ENCODE data around the gene SEZ6.

The SEZ6 gene

DNA sequence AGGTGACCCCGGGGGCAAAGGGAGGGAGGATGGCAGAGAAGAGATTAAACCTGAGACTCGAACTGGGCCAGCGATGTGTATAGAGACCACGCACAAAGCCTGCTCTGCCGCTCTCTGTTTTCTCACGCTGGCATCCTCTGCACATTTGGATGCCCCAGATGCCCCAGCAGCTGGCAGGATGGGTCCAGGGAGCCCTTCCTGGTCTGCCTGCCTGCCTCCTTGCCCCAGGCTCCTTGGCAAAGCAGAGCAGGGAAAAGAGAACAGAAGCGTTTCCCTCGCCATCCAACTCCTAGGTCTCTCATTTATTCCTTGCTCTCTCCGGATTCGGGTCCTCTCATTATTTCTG is 31.9 kb upstream of the SEZ6 start:
- DNase-seq (ENCODE audit: low read depth), result no peak

DNA sequence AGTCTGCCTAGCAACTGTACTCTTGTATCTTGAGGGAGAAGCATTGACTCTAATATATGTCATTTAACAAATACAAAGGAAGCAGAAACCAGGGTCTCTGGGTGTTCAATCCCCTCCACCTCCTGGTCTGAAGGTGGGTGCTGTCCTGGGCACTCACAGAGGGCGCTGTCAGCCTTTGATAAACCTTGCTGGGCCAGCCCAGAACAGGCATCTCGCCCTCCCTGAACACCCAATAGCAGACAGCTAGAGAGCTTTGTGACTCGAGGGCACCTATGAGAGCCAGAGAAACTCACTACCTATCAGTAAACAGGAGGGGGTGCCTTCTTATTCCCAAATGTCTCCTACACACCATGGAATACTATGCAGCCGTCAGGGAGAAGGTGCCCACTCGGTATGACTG is 30.8 kb upstream of the SEZ6 start:
- no peak for DNase-seq (ENCODE audit: low read depth)

DNA sequence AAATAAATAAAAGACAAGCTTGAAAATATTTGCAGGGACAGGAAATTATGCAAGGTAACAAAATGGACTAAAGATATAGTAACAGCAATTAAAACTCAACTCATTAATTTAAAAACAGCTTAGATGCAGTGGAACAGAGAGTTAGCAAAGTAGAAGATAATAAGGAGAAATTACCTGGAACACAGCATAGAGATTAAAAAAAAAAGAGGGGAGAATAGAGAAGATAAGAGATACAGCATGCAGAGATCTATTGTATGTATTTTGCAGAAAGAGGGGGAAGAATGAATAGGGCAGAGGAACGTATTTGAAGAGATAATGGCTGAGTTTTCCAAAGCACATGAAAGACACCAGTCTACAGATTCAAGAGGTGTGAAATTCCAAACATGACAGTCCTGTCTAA is 28.7 kb upstream of the SEZ6 start:
- no peak for DNase-seq (ENCODE audit: low read depth)

DNA sequence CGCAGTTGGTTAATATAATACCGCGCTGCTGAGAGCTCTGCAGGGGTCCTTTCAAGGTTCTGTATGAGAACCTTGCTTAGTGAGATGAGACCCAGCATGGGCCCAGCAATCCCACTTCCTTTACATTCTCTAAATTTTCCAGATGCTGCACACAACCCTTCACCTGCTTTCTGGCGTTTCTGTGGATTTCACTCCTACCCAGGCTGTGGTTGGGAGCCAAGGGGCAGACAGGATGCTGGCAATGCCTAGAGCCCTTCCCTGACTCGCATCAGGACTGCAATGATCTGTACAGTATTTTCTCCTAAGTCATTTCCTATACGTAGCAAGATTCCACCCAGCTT is 27.0 kb upstream of the SEZ6 start:
- DNase-seq (ENCODE audit: low read depth), result no peak

DNA sequence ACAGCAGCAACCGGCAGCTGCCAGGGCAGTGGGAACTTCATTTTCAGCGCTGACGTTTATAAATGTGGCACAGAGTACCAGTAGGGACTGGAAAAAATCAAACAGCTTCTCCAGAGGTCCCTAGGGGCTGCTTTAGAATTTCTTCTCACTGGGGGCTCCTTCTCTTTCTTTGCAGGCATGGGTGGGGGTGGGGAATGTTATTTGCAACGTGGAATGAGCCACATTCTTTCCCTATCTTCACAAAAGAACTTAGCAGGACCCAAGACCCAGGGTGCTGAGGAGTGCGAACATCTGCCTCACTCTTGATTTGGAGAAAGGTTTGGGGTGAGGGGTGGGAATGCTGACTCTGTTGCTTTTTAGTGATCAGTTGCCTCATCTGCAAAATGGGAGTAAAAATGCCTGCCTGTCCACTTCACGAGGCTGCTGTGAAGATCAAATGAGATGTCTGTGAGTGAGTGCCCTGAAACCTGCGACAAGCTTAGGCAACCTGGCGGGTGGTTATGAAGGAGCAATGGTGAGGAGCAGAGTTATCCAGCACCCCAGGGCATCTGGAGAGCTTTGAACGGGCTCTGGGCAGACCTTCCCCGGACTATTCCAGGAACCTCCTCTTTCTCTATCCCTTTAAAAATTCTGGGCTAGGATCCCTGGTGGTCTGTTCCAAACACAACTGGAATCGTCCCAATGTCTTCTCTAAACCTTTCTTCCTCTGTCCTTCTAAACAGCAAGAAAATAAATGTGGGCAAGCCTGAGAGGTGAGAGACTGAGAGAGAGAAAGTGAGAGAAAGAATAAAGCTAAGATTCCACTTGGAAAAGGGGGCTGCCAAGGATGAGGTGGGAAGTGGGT is 26.4 kb upstream of the SEZ6 start:
- no peak for DNase-seq (ENCODE audit: low read depth)

DNA sequence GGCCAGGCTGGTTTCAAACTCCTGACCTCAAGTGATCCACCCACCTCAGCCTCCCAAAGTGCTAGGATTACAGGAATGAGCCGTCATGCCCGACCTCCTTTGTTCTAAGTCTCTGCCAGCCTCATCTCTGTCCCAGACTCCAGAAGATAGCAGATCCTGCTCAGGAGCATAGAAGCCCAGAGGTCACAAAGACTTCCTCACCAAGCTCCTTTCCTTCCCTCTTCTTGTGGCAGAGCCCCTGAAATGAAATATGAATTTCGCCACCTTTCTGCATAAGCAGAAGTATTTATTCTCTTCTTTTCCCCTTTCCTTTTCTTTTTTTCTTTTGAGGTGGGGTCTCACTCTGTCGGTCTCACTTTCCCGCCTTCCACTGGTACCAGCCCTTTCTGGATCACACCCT is 25.7 kb upstream of the SEZ6 start:
- no peak for DNase-seq (ENCODE audit: low read depth)

DNA sequence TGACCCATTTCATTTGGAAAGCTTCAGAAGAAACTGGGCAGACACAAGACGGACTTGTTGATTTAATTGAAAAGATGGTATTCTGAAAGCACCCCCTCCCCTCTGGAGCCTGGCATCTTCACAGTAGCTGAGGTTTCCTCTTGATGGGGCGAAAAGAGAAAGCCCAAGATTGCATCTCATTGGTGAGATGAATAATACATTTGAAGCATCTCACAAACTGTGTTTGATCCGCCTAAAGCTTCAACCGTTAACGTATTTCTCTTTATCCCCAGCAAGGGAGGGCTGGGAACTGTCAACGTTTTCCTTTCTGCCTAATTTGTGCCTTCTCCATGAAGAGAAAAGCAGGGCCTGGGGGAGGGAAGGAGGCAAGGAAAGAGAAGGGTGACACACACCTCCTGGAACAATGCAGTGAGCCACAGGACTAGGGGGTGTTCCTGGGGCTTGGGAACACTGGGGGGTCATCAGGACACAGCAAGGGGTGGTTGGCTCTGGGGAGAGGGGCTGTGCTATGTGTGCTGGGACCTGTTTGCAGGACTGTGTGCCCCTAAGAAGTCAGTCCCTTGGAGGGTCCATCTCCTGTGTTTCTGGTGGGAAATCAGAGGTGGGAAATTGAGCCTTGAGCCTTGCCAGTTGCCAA is 18.6 kb upstream of the SEZ6 start:
- no peak for DNase-seq (ENCODE audit: low read depth)

DNA sequence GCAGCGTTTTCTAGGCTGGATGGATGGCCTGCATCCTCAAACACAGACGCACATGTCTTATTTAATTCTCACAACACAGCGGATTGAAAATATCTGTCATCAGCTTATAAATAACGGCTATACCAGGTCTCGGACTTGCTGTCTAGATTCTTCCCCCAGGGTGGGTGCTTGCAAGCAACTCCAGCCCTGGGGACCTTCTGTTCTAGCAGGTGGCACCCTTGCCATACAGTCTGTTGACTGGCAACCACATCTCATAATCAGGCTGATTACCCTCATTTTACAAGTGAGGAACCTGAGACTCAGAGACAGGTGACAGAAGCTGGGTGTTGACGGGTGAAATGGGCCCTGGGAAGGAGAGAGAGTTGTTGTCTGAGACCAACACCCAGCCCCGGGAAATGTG is 16.2 kb upstream of the SEZ6 start:
- DNase-seq (ENCODE audit: low read depth), result no peak

DNA sequence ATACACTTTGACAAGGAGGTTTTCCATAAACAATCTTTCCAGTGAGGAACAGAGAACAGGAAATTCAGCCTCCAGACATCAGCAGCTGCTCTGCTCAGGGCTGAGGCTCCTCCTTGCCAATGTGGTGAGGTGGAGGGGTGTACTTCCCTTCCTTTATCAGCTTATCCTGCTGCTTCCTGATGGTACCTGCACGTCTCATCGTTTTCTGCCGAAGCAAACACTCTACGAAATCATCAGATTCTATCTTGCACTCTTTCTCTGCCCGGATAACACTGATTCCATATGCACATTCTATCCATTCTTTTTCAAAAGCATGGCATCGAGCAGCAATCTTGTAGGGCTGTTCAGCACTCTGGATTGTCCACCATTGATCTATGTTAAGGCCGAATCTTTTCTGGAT is 15.4 kb upstream of the SEZ6 start:
- DNase-seq (ENCODE audit: low read depth), result no peak

DNA sequence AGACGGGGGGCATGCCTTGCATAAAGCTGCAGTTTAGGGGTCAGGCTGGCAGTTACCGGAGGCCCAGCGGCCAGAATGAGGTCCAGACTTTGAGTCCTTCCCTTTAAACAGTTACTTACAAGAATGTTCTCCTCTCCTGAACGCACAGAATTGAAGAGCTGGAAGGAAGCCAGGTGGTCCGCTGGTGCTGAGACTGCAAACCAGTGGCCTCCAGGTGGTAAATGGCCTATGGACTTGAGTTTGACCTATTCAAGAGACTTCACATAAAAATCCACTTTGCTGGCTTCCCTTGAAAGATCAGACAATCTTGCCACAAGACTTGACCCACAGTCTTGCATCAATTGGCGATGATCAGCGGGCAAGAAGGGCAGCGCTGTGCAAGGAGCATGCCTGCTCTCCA is 14.7 kb upstream of the SEZ6 start:
- DNase-seq (ENCODE audit: low read depth), result no peak

DNA sequence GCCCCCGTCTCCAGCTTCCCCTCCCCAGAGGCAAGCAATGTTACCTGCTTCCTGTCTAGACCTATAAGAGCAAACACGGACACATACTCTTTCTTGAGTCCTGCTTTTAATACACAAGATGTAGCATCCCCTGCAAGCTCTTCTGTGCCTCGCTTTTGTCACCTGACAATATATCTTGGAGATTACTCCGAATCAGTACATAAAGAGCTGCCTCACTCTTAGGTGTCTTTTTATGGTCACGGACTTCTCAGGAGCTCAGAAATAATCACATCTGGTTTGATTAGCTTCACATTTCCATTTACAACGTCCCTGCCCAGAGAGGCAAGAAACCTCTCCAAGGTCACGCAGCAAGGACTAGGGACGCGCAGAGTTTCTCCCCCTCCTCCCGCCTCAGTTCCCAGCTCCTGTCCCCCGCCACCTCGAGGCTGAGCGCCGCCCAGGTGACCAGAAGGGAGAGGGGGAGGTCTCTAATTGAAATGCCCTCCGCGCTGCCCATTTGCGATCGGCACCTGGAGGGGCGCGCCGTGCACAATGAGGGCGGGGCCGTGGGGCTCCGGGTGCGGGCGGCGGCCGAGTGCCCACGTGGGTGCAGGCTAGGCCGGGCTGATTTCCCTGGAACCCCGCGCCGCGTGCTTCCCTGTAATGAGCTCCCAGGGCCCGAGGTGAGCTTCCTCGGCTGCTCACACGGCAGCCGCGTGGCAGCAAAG is 13.8 kb upstream of the SEZ6 start:
- DNase-seq (ENCODE audit: low read depth), result no peak

DNA sequence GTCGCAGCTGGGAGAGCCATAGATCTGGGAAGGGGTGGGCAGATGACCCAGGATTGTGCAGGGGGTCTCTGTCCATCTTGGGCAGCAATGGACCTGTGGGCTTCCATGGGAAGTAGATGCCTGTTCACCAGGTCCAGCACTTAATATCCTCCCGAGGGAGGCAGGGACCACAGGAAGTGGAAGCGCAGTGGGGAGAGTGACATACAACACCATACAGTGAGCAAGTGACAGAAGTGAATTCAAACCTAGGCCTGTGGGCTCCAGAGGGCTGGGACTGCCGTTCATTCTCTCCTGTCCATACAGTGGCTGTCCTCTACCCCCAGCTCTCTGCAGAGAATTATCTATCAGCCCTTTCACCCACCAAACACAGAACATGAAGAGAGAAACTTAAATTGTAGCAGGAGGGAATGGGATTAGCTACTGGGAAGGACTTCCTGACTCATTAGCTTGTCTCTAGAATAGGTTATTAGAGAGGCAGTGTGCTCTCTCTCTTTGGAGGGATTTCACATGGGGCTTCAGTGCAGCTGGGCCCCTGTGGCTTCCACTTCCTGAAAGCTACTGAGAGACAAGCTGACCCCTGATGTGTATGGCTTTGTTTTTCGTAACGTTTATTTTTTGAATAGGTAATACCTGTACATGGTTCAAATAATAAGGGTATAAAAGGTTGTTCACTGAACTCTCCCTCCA is 13.1 kb upstream of the SEZ6 start:
- DNase-seq (ENCODE audit: low read depth), result no peak

DNA sequence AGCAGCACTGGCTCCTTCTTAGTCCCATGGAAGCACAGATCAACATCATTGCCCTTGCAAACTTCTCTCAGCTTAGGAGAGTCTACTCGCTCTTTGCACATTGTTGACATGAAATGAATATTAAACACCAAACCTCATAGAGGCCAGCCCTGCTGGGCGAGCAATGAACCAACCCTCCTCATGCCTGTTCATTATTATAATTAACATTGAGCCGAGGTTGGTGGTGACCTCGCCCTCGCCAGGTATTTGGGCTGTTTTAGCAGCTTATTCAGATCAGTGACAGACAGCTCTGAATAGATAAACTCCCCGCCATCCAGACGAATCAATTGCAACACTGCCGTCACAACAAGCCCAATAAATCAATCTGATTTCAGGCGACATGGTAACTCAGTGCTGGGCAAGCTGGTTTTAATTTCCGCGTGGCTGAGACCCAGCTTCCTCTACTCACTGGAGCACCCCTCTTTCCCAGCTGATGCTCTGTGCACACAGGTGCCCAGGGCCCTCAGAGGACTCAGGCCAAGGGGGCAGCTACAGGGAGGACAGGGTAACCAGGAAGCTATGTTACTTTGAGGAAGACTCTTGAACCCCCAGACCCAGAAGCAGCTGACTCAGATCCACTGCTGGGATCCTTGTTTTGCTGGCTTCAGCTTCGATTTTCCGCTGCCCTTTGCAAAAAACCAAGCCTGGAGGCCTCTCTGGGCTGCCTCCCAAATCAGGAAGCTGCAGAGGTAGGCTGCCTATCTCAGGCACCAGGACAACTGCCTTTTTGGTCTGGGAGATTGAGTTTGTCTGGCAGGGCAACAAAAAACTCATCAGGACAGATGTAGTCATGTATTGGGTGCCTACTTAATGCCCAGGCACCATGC is 10.7 kb upstream of the SEZ6 start:
- no peak for DNase-seq (ENCODE audit: low read depth)

DNA sequence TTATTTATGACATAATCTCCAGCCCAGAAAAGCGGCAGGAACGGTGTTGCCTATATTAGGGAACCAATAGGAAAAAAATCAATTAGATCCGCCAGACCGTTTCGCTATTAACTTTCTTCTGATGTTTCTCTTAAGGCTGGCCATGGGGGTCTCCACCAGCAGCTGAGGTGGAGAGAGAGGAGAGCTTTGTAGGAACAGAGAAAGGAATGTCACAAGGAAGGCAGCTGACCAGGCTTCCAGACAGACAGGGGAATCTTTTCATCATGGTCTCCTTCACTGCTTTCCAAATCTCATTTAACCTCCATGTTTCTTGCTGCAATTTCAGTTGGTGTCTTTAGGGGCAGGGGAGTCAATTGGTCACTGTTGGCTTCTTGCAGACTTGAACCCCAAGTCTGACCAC is 8.9 kb upstream of the SEZ6 start:
- no peak for DNase-seq (ENCODE audit: low read depth)

DNA sequence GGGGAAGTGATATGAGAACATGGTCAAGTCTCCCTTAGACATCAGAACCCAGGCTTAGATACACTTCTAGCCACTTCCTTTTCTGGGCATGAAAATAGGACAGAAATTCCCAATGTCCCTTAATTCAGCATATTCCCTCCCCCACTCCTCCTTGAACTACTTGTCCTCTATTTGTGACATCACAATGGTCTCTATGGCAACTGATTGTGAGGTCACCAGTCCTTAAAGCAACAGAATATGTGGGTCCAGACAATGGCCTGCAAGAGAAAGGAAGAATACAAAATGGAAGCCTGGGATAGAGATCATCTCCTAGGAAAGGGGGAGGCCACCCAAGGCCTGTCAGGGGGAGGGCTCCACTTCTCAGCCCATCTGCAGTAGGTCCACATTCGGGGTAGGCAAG is 6.7 kb upstream of the SEZ6 start:
- DNase-seq (ENCODE audit: low read depth), result peak; percentile 12

DNA sequence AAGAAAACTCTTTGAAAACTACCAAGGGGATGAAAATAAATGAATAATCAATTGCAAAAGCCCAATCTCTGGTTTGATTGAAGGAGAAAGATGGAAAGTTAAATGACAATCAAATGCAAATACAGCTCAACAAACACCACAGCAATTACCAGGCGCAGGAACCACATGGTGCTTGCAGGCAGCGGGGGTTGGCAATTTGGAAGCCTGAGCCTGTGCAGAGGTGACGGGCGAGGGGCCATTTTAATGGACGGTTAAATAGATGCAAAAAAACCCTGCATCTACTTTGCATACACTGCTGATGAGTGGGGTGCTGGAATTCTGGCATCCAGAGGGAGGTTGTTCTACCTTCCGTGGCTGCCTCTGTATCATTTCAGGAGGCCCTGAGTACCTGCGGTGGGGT is 4.8 kb upstream of the SEZ6 start:
- DNase-seq (ENCODE audit: low read depth), result no peak

DNA sequence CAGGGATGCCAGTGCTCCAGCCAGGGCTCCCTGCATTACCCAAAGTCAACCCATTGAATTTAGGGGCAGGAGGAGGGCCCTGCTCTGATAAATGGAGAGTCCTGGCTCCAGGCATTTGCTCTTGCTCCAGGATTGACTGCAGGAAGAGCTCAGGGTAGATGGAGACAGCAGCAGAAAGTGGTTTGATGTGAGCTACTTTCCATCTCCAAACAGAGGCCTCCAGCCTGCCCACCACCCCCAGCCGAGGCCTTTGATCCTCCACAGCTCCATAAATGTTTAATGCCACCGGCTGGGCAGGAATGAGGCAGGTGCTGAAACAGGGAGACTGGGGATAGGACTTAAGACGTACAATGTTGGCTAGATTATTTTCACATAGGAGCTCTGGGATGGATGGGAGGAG is 4.3 kb upstream of the SEZ6 start:
- DNase-seq (ENCODE audit: low read depth), result no peak

DNA sequence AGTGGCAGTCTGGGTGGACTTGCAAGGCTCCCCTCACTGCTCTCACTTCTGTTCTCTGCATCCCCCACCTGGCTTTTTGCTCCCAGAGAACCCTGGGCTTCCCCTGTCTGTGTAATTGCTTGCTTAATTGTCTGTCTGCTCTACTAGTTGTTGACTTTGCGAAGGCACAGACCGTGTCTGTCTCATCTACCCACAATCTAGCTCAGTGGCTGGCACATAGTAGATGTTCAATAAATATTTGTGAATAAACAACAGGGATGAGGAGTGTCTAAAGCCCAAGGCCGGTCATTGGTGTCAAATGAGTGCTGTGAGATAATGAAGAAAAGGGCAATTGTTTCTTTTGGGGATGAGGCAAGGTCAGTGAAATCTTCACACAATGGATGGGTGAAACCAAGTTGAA is 2.8 kb upstream of the SEZ6 start:
- no peak for DNase-seq (ENCODE audit: low read depth)

DNA sequence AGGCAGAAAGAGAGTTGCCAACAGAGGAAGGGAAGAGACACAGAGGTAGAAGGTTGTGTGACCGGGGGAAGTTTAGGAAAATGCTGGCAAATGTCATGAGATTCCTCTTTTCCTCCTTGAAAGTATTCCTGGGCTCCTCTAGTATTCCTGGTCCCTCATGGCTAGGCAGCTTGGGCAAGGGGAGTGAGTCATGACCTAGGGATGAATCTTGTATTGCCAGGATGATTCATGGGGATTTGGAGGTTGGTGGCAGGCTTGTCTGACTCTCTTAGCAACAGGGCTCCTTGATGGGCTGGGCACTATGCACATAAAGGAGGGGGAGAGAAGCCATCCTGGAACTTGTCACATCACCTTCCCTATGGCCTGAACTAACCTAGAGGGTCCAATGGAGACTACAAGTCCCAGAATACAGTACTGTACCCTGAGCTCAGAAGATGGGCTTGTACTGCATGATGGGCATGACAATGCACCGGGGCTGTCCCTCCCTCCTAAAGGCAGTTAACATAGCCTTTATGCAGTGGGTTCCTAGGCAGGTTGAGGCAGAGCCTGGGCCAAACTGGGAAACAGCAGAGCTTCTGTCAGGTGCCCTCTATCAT is 2.1 kb upstream of the SEZ6 start:
- DNase-seq (ENCODE audit: low read depth), result peak; percentile 86

DNA sequence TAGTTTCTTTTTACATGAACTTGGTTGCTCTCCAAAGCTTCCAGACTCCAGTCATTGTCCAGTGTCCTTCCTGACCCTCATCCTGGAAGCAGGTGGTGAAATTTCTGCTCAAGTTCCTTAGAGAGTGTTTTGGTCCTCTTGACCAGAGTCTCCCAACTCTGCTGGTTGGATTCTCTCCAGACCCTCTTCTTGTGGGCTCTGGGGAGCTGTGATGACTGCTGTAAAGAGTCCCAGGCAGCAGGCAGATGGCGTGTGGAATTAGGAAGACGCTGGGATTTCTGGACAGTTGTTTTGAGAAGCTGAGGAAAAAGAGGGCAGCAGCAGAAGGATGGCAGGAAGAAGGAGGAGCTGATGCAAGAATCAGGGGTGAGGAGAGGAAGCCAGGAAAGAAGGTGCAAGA is 1.6 kb upstream of the SEZ6 start:
- DNase-seq (ENCODE audit: low read depth), result no peak

DNA sequence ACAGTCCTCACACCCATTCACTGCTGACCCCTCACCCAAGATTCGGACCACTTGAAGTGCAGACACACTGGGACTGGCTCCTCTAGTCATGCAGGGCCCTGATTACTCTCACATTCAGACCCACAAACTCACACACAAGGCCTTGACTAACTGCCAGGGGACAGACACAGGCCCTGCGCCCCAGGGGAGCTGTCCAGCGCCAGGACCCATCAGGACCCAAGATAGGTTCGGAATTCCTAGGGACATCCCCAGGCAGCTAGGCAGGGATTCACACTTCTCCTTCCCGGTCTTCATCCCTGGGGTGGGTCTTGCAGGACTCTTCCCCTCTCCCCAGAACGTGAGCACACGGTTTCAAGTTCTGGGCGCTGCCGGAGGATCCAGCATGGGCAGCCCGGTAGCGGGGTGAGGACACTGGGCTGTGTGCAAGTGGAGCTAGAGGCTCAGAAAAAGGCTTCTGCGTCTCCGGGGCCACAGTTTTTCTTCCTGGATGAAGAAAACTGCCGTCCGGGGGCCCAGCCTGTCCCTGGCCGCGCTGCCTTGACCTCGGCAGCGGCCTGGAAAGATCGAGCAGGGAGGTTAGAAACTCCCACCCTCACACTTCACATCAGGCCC is 1.6 kb downstream of the SEZ6 start:
- DNase-seq (ENCODE audit: low read depth), result peak; percentile 37

Data from amniotic epithelial cell (primary cell).